Keratinocyte (primary cell): ENCODE data around the gene LINGO1. TPM values are rescaled to one million over a fixed set of nuclear protein-coding genes. Genes with fewer than 3 reads are reported as not detected.
A peak's percentile ranks its signal among the peaks of the same experiment; 100 is the strongest.

Experiments used
- DNase-seq: peaks from one replicate; pipeline ENCODE4 v3.0.0-alpha.2; 2011; ENCODE audit warnings: low read depth, missing footprints, low spot score
- FAIRE-seq: peaks from 2 replicates; lab custom pipeline; 2011; peaks lifted over from hg19 to GRCh38; lab: Jason Lieb, UNC
- H2AFZ ChIP-seq: 2 replicates; pipeline ENCODE4 v1.6.0; 2012; ENCODE audit warnings: low read length, control low read depth, inconsistent platforms; ENCODE audit not compliant: control insufficient read depth
- H3K27ac ChIP-seq: 2 replicates; pipeline ENCODE4 v1.5.1; 2011; ENCODE audit warnings: low read length; ENCODE audit not compliant: control insufficient read depth, insufficient read depth
- H3K27me3 ChIP-seq: 3 replicates; pipeline ENCODE4 v1.6.0; 2011; ENCODE audit warnings: low read length; ENCODE audit not compliant: control insufficient read depth, insufficient read depth; ENCODE audit errors: extremely low read depth
- H3K36me3 ChIP-seq, 2 experiments: 2 replicates in 1 of 2; 3 replicates in 1 of 2; pipeline ENCODE4 v1.5.1; 2011; ENCODE audit warnings: low read length in 2 of 2, mild to moderate bottlenecking in 1 of 2; ENCODE audit not compliant: control insufficient read depth in 2 of 2, insufficient read depth in 2 of 2; ENCODE audit errors: extremely low read depth in 1 of 2
- H3K4me1 ChIP-seq: 3 replicates; pipeline ENCODE4 v1.5.1; 2011; ENCODE audit warnings: low read length; ENCODE audit not compliant: control insufficient read depth, insufficient read depth; ENCODE audit errors: extremely low read depth
- H3K4me2 ChIP-seq: 3 replicates; pipeline ENCODE4 v1.6.0; 2011; ENCODE audit warnings: low read depth, low read length; ENCODE audit not compliant: control insufficient read depth, insufficient read depth; ENCODE audit errors: extremely low read depth
- H3K4me3 ChIP-seq, 3 experiments: fragments of 200-600 bp in 1 of 3; sonication (generic) in 1 of 3; 2 replicates in 2 of 3; 3 replicates in 1 of 3; pipeline ENCODE4 v1.5.1; 2011 to 2016; ENCODE audit warnings: low read length in 3 of 3, mild to moderate bottlenecking in 3 of 3, control low read depth in 2 of 3, inconsistent platforms in 1 of 3, low read depth in 1 of 3, mixed read lengths in 1 of 3, mixed run types in 1 of 3, moderate library complexity in 1 of 3; ENCODE audit not compliant: control insufficient read depth in 2 of 3, insufficient read depth in 2 of 3; ENCODE audit errors: extremely low read depth in 1 of 3
- H3K79me2 ChIP-seq: 2 replicates; pipeline ENCODE4 v1.6.0; 2012; ENCODE audit warnings: low read length; ENCODE audit not compliant: control insufficient read depth, insufficient read depth
- H3K9ac ChIP-seq: 3 replicates; pipeline ENCODE4 v1.6.0; 2011; ENCODE audit warnings: low read length; ENCODE audit not compliant: control insufficient read depth, insufficient read depth; ENCODE audit errors: extremely low read depth
- H3K9me1 ChIP-seq: 3 replicates; pipeline ENCODE4 v1.6.0; 2011; ENCODE audit warnings: low read length; ENCODE audit not compliant: control insufficient read depth, insufficient read depth; ENCODE audit errors: extremely low read depth
- H3K9me3 ChIP-seq: 2 replicates; pipeline ENCODE4 v1.5.1; 2012; ENCODE audit warnings: low read depth, low read length; ENCODE audit not compliant: control insufficient read depth
- H4K20me1 ChIP-seq: 3 replicates; pipeline ENCODE4 v1.6.0; 2011; ENCODE audit warnings: low read length; ENCODE audit not compliant: control insufficient read depth, insufficient read depth; ENCODE audit errors: extremely low read depth
- EZH2 ChIP-seq: IDR thresholded peaks from one replicate; pipeline ENCODE4 v1.6.1; 2012; ENCODE audit warnings: inconsistent platforms, mild to moderate bottlenecking, low read length, moderate library complexity
- dilution Hi-C: fragments of 300-500 bp; cut with MboI; formaldehyde crosslinking; loops from one replicate; pipeline ENCODE4 v1.7.0; 2020; ENCODE audit warnings: low sequenced_read_pairs; ENCODE audit not compliant: extremely low pct_ligation_motif_present
- polyA plus RNA-seq, 5 experiments: library from polyadenylated mRNA; depleted of rRNA in 3 of 5; stranded (reverse) in 3 of 5; stranded (forward) in 1 of 5; unstranded in 1 of 5; fragments of >200 nt; gene quantifications; 1 replicate in 1 of 5; 2 replicates in 3 of 5; 3 replicates in 1 of 5; pipeline versions ENCODE4 v1.2.1 to v1.2.3, GENCODE V29; 2011 to 2012; ENCODE audit warnings: missing spikeins in 2 of 5, low read depth in 1 of 5, low replicate concordance in 1 of 5
- TF ChIP-seq, protein P1 (sequence below), 3 experiments: IDR thresholded peaks in 1 of 3; conservative IDR thresholded peaks in 1 of 3; optimal IDR thresholded peaks in 1 of 3; 2 replicates in 2 of 3; 3 replicates in 1 of 3; pipeline versions ENCODE3 to v1.5.1; 2011; ENCODE audit warnings: low read length in 3 of 3, mild to moderate bottlenecking in 3 of 3, moderate library complexity in 2 of 3, control low read depth in 1 of 3, inconsistent platforms in 1 of 3; ENCODE audit not compliant: insufficient read depth in 2 of 3; ENCODE audit errors: extremely low read depth in 1 of 3

The LINGO1 gene
- polyA plus RNA-seq, 1 donor (not counting 4 experiments of a cell fraction or from before 2014, with no cell fraction given) = not detected

DNA sequence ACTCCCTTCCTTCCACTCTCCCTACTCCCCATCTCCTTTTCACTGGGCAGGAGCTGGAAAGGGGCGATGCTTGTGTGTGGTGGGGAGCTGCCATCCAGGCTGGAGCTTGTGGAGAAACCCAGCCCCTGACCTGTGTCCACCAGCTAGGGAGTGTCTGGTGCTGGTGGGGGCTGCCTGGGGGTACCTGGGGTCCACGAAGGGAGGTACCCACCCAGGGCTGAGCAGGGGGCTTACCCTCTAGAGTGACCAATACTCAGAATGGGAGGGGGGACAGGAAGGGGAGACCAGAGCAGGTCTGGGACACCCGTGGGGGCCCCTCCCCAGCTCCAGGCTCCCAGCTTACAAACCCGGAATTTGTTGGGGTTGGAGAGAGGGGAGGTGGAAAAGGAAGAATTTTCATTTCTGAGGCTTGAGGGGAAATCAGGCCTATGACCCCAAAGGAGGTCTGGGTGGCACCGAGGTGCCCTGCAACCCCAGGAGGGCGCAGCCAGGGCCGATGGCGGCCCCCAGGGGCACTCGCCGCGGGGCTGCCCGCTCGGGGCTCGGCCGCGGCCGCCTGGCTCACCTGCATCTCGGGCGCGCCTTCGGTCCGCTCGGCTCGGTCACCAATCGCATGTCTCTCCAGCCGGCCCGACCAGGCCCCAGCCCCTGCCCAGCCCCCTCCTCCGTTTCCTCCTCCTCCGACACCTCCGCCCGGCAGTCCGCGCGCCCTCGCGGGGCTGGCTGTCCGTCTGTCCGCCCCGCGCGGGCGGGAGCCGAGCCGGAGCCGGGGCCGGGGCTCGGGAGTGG, 773 bp downstream of the LINGO1 start:
- no peaks in the 10 kb centered on the region for H3K9me1 ChIP-seq
- H3K27me3 ChIP-seq = peaks cover 56% of the 10 kb centered on the region
- FAIRE-seq (no peak), DNase-seq (no peak)
- no peaks in the 10 kb centered on the region for H3K9me3 ChIP-seq
- peaks cover 4% of the 10 kb centered on the region for H3K4me1 ChIP-seq
- no peak overlapping the region for H3K27ac ChIP-seq
- H2AFZ ChIP-seq = no peak overlapping the region
- H3K4me2 ChIP-seq = no peak overlapping the region
- H3K4me3 ChIP-seq = no peak overlapping the region
- dilution Hi-C loops = no loop called here
- no peaks in the 10 kb centered on the region for H3K79me2 ChIP-seq
- no peaks in the 10 kb centered on the region for H3K36me3 ChIP-seq
- no peak overlapping the region for H3K9ac ChIP-seq
- peak; percentile 96 for TF ChIP-seq EZH2
- TF ChIP-seq, protein P1, sequence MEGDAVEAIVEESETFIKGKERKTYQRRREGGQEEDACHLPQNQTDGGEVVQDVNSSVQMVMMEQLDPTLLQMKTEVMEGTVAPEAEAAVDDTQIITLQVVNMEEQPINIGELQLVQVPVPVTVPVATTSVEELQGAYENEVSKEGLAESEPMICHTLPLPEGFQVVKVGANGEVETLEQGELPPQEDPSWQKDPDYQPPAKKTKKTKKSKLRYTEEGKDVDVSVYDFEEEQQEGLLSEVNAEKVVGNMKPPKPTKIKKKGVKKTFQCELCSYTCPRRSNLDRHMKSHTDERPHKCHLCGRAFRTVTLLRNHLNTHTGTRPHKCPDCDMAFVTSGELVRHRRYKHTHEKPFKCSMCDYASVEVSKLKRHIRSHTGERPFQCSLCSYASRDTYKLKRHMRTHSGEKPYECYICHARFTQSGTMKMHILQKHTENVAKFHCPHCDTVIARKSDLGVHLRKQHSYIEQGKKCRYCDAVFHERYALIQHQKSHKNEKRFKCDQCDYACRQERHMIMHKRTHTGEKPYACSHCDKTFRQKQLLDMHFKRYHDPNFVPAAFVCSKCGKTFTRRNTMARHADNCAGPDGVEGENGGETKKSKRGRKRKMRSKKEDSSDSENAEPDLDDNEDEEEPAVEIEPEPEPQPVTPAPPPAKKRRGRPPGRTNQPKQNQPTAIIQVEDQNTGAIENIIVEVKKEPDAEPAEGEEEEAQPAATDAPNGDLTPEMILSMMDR (optimal IDR thresholded peaks at IDR 0.05 in 1 of 3, IDR thresholded peaks at IDR 0.05 in 1 of 3, conservative IDR thresholded peaks at IDR 0.05 in 1 of 3; ENCODE audit: extremely low read depth in 1 of 3, insufficient read depth in 2 of 3, low read length in 3 of 3) = no peak
- H4K20me1 ChIP-seq = no peaks in the 10 kb centered on the region

DNA sequence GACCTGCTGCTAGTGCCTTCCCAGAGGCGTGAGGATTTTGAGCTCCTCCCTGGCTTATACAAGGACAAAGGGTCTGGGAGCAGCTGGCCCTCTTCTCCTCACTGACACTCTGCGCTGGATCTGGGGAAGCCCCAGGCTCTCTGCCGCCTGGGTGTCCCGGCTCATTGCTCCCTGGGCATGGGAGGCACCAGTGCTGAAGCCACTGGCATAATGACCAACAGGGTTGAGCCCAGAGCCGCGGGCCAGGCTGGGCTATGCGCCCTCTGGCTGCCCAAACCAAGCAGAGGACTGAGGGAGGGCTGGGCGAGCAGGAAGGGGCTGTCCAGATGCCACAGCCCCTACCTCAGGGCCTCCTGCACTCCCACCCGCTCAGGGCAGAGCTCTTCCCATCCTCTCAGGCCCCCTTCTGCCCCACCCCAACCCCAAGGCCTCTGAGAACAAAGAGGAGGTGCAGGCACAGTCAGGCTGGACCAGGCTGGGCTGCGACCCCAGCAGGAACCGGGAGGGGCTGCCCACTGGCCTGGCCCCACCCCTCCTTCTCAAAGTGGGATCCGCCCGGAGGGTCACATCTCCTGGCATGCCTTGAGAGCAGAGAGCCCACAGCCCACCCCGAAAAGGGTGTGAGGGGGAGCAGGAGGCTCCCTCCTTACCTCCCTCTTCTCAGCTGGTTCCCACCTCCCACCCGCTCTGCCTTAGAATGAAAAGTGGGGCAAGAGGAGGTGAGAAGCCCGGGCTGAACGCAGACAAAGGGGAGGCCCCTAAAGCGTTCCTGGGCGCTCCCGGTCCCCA, 1.6 kb downstream of the LINGO1 start:
- H3K4me1 ChIP-seq = peaks cover 4% of the 10 kb centered on the region
- H3K9me1 ChIP-seq = no peaks in the 10 kb centered on the region
- no peak overlapping the region for H3K9ac ChIP-seq
- H3K36me3 ChIP-seq = no peaks in the 10 kb centered on the region
- no peaks in the 10 kb centered on the region for H4K20me1 ChIP-seq
- TF ChIP-seq, protein P1 (optimal IDR thresholded peaks at IDR 0.05 in 1 of 3, IDR thresholded peaks at IDR 0.05 in 1 of 3, conservative IDR thresholded peaks at IDR 0.05 in 1 of 3; ENCODE audit: extremely low read depth in 1 of 3, insufficient read depth in 2 of 3, low read length in 3 of 3) = peak in 1 of 3 experiments; percentile 2
- TF ChIP-seq EZH2 = no peak
- no peak overlapping the region for H3K4me2 ChIP-seq
- dilution Hi-C loops = no loop called here
- no peak overlapping the region for H2AFZ ChIP-seq
- DNase-seq = no peak
- FAIRE-seq = no peak
- H3K9me3 ChIP-seq = no peaks in the 10 kb centered on the region
- no peak overlapping the region for H3K27ac ChIP-seq
- H3K4me3 ChIP-seq = no peak overlapping the region
- peaks cover 51% of the 10 kb centered on the region for H3K27me3 ChIP-seq
- H3K79me2 ChIP-seq = no peaks in the 10 kb centered on the region
